ENCODE measurements around the gene UBR2. TPM values are rescaled to one million over a fixed set of nuclear protein-coding genes. Genes with fewer than 3 reads are reported as not detected.

UBR2 gene
- total and polyA plus RNA-seq, 2 of the 13 experiments (the other 11 are each of a cell fraction or from before 2014, with no cell fraction given), result 17.6 to 29.3 TPM

DNA sequence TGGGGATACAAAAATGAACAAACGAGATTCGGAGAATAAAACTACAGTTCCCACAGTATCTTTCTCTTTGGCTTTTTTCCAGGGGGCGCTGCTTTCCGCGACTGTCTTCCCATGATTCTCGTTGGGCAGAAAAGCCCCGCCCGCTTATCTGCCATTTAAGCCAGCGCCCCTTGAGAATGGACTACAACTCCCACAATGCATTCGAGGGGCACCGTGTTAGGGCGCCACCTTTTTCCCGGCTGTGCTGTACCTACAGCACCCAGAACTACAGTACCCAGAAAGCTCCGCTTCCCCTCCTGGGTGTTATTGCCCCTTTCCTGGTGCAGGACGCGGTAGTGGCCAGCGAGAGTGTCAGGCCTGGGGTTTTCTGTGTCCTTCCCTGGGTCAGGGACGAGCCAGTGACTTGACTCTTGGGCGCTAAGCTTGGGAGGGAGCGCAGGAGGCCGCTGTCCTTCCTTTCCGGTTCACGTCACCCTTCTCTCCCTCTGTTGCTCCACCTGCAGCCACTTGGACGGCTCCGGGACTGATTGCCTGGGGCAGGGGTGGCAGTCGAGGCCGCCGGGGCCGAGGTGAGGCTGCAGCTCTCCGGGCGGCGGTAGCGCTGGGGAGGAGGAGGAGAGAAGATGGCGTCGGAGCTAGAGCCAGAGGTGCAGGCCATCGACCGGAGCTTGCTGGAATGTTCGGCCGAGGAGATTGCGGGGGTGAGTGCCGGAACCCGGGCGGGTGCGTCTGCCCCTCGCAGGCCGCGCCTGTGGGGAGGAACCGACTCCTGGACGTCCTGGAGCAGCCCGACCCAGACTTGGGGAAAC, at the start of gene UBR2 (continued):
- TF ChIP-seq LCORL (IDR thresholded peaks at IDR 0.05) (no peak), LCORL (CRISPR knock-in tag; IDR thresholded peaks at IDR 0.05) (peak; percentile 88), ZNF768 (CRISPR knock-in tag; IDR thresholded peaks at IDR 0.05) (peak; percentile 78; the same call in 1 of the 2 replicates), ARNT2 (CRISPR knock-in tag; IDR thresholded peaks at IDR 0.05; ENCODE audit: low read depth) (no peak; the same call in 1 of the 2 replicates), ZNF563 (CRISPR knock-in tag; IDR thresholded peaks at IDR 0.05) (peak; percentile 98), SRF (IDR thresholded peaks at IDR 0.05; ENCODE audit: low read depth, low read length) (peak; percentile 94), POLR2A (IDR thresholded peaks at IDR 0.05; ENCODE audit: insufficient read depth in 1 of 2, low read depth in 2 of 2, low read length in 2 of 2) (peak; percentile 96 to 98), RBFOX2 (IDR thresholded peaks at IDR 0.05; ENCODE audit: low read depth, low read length) (peak; percentile 91), U2AF2 (IDR thresholded peaks at IDR 0.05; ENCODE audit: low read depth, low read length) (no peak; the same call in 1 of the 2 replicates), ZNF556 (CRISPR knock-in tag; IDR thresholded peaks at IDR 0.05; ENCODE audit: borderline replicate concordance) (peak; percentile 51; the same call in 1 of the 2 replicates), NFE2L2 (IDR thresholded peaks at IDR 0.05; ENCODE audit: low read length) (0 out of 2 replicates have a peak, but pooled peaks have one; percentile 3), JUNB (CRISPR knock-in tag; IDR thresholded peaks at IDR 0.05; ENCODE audit: borderline replicate concordance) (peak; percentile 38; the same call in 1 of the 2 replicates), HCFC1 (IDR thresholded peaks at IDR 0.05; ENCODE audit: low read depth, low read length) (peak; percentile 98)
- TF ChIP-seq, protein P1, sequence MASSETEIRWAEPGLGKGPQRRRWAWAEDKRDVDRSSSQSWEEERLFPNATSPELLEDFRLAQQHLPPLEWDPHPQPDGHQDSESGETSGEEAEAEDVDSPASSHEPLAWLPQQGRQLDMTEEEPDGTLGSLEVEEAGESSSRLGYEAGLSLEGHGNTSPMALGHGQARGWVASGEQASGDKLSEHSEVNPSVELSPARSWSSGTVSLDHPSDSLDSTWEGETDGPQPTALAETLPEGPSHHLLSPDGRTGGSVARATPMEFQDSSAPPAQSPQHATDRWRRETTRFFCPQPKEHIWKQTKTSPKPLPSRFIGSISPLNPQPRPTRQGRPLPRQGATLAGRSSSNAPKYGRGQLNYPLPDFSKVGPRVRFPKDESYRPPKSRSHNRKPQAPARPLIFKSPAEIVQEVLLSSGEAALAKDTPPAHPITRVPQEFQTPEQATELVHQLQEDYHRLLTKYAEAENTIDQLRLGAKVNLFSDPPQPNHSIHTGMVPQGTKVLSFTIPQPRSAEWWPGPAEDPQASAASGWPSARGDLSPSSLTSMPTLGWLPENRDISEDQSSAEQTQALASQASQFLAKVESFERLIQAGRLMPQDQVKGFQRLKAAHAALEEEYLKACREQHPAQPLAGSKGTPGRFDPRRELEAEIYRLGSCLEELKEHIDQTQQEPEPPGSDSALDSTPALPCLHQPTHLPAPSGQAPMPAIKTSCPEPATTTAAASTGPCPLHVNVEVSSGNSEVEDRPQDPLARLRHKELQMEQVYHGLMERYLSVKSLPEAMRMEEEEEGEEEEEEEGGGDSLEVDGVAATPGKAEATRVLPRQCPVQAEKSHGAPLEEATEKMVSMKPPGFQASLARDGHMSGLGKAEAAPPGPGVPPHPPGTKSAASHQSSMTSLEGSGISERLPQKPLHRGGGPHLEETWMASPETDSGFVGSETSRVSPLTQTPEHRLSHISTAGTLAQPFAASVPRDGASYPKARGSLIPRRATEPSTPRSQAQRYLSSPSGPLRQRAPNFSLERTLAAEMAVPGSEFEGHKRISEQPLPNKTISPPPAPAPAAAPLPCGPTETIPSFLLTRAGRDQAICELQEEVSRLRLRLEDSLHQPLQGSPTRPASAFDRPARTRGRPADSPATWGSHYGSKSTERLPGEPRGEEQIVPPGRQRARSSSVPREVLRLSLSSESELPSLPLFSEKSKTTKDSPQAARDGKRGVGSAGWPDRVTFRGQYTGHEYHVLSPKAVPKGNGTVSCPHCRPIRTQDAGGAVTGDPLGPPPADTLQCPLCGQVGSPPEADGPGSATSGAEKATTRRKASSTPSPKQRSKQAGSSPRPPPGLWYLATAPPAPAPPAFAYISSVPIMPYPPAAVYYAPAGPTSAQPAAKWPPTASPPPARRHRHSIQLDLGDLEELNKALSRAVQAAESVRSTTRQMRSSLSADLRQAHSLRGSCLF (CRISPR knock-in tag; IDR thresholded peaks at IDR 0.05; ENCODE audit: borderline replicate concordance), result no peak
- TF ChIP-seq, protein P2, sequence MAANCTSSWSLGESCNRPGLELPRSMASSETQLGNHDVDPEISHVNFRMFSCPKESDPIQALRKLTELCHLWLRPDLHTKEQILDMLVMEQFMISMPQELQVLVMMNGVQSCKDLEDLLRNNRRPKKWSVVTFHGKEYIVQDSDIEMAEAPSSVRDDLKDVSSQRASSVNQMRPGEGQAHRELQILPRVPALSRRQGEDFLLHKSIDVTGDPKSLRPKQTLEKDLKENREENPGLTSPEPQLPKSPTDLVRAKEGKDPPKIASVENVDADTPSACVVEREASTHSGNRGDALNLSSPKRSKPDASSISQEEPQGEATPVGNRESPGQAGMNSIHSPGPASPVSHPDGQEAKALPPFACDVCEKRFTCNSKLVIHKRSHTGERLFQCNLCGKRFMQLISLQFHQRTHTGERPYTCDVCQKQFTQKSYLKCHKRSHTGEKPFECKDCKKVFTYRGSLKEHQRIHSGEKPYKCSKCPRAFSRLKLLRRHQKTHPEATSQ (CRISPR knock-in tag; IDR thresholded peaks at IDR 0.05; ENCODE audit: borderline replicate concordance), result peak; percentile 77; the same call in 1 of the 2 replicates
- TF ChIP-seq, protein P3, sequence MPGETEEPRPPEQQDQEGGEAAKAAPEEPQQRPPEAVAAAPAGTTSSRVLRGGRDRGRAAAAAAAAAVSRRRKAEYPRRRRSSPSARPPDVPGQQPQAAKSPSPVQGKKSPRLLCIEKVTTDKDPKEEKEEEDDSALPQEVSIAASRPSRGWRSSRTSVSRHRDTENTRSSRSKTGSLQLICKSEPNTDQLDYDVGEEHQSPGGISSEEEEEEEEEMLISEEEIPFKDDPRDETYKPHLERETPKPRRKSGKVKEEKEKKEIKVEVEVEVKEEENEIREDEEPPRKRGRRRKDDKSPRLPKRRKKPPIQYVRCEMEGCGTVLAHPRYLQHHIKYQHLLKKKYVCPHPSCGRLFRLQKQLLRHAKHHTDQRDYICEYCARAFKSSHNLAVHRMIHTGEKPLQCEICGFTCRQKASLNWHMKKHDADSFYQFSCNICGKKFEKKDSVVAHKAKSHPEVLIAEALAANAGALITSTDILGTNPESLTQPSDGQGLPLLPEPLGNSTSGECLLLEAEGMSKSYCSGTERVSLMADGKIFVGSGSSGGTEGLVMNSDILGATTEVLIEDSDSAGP (CRISPR knock-in tag; IDR thresholded peaks at IDR 0.05; ENCODE audit: borderline replicate concordance), result peak; percentile 95; the same call in 1 of the 2 replicates
- TF ChIP-seq, protein P4, sequence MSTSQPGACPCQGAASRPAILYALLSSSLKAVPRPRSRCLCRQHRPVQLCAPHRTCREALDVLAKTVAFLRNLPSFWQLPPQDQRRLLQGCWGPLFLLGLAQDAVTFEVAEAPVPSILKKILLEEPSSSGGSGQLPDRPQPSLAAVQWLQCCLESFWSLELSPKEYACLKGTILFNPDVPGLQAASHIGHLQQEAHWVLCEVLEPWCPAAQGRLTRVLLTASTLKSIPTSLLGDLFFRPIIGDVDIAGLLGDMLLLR (CRISPR knock-in tag; IDR thresholded peaks at IDR 0.05), result no peak; the same call in none of the 2 replicates
- TF ChIP-seq, protein P5, sequence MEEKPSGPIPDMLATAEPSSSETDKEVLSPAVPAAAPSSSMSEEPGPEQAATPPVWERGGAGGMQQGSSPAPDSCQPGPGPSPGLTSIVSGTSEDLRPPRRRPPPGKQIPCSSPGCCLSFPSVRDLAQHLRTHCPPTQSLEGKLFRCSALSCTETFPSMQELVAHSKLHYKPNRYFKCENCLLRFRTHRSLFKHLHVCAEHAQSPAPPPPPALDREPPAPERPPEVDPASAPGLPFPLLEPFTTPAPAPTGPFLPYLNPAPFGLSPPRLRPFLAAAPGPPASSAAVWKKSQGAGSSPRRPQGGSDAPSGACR (CRISPR knock-in tag; IDR thresholded peaks at IDR 0.05), result peak; percentile 94
- TF ChIP-seq, protein P6, sequence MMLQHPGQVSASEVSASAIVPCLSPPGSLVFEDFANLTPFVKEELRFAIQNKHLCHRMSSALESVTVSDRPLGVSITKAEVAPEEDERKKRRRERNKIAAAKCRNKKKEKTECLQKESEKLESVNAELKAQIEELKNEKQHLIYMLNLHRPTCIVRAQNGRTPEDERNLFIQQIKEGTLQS (CRISPR knock-in tag; IDR thresholded peaks at IDR 0.05), result peak; percentile 29; the same call in 1 of the 2 replicates
